Measurements from ENCODE around the gene NME9.

DNA sequence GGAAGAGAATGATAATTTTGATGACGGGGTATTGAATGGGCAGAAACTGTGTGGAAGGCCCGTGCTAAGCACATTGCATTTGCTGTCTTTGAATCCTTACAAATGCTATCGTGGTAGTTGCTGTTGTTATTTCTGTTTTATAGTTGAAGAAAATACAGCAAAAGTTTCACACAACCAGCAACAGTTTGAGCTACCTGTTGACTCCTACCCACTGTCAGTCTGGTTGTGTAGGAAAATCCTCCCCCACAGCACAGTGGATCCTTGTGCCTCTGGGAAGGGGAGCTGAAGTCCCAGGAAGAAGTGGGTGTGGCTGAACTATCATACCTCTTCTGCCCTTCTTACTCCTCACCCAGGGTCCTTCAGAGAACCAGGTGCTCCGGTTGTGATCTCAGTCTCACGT, 48.2 kb upstream of the NME9 start:
- TF ChIP-seq CTCF (IDR thresholded peaks at IDR 0.05) (no peak), POLR2A (IDR thresholded peaks at IDR 0.05; ENCODE audit: low read depth) (no peak), EP300 (IDR thresholded peaks at IDR 0.05) (no peak)

Data from esophagus muscularis mucosa (tissue), 4 donors.